Measurements from ENCODE around the gene LRRC2.
A peak's percentile ranks its signal among the peaks of the same experiment; 100 is the strongest.
"Not testable (repeated sequence)": the region's sequence is repeated elsewhere in the genome, so short reads cannot be mapped to it uniquely, and the experiment has no call there.

Gene LRRC2

DNA sequence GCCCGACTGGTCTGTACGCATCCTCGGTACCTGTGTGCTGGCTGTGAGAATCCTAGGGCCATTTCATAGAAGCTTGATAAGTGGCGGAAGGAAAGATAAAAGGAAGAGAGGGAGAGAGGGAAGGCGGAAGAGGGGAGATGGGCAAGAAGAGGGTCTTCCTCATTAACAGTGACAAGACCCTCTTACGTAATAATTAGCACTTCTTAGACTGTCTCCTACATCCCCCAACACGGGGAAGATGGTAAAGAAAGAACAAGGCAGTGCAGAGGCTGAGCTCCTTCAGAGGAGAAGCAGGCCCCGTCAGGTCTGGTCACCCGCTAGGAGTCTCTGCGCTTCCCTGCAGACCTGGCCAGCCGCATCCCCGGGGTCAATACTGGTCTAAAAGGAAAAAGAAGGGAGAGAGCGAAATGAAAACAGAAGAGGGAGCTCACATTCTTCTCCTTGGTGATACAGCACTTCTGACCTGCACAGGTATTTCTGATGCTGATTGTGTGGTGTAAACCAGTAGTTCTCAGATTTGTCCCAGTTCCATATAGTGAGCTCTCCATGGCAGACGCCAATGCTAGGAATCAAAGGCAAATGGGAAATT, 27.3 kb upstream of the LRRC2 start:
- Histone ChIP-seq H3K79me2 (ENCODE audit: insufficient read depth, low read length) (no peaks in the 10 kb centered on the region), H3K9me3 (ENCODE audit: insufficient read depth, low read length, severe bottlenecking) (no peaks in the 10 kb centered on the region), H3K36me3 (ENCODE audit: insufficient read depth, low read length) (no peaks in the 10 kb centered on the region), H3K4me2 (ENCODE audit: insufficient read depth, low read length) (no peak overlapping the region), H3K9ac (ENCODE audit: low read depth, low read length) (no peak overlapping the region), H3K4me3 (ENCODE audit: low read depth in 1 of 2, low read length in 2 of 2) (no peak overlapping the region), H2AFZ (ENCODE audit: low read depth, low read length) (no peak overlapping the region), H3K27me3 (ENCODE audit: insufficient read depth, low read length, poor library complexity) (no peaks in the 10 kb centered on the region), H3K27ac (ENCODE audit: low read length) (no peak overlapping the region), H4K20me1 (ENCODE audit: insufficient read depth, low read length) (no peaks in the 10 kb centered on the region), H3K4me1 (ENCODE audit: insufficient read depth, low read length) (peaks cover 7% of the 10 kb centered on the region; the same call in 1 of the 2 replicates)
- TF ChIP-seq CTCF (IDR thresholded peaks at IDR 0.05; ENCODE audit: borderline replicate concordance, extremely low read depth, low read length, poor library complexity, severe bottlenecking) (no peak), EZH2 (IDR thresholded peaks at IDR 0.05; ENCODE audit: borderline replicate concordance, low read depth, low read length, severe bottlenecking) (no peak)
- DNase-seq (no peak), ATAC-seq (ENCODE audit: insufficient read depth, low read depth) (no peak)

GRCh38 chr3:46587268-46587667, 21.2 kb upstream of the LRRC2 start:
- H3K27me3 ChIP-seq (ENCODE audit: insufficient read depth, low read length, poor library complexity); H4K20me1 ChIP-seq (ENCODE audit: insufficient read depth, low read length); H2AFZ ChIP-seq (ENCODE audit: low read depth, low read length); H3K36me3 ChIP-seq (ENCODE audit: insufficient read depth, low read length); H3K4me3 ChIP-seq (ENCODE audit: low read depth in 1 of 2, low read length in 2 of 2); H3K79me2 ChIP-seq (ENCODE audit: insufficient read depth, low read length); H3K9me3 ChIP-seq (ENCODE audit: insufficient read depth, low read length, severe bottlenecking): not testable (repeated sequence)
- H3K4me1 ChIP-seq (ENCODE audit: insufficient read depth, low read length), result peaks cover 46% of the 10 kb centered on the region
- DNase-seq, result peak; percentile 83
- peak; percentile 71 for ATAC-seq (ENCODE audit: insufficient read depth, low read depth)
- H3K9ac ChIP-seq (ENCODE audit: low read depth, low read length), result peak overlapping the region; percentile 25; the same call in 1 of the 2 replicates
- peak overlapping the region; percentile 72 for H3K27ac ChIP-seq (ENCODE audit: low read length)
- peak overlapping the region; percentile 43 for H3K4me2 ChIP-seq (ENCODE audit: insufficient read depth, low read length)

- peak overlapping the region; percentile 25; the same call in 1 of the 2 replicates for H3K9ac ChIP-seq (ENCODE audit: low read depth, low read length)
- H3K79me2 ChIP-seq (ENCODE audit: insufficient read depth, low read length), result no peaks in the 10 kb centered on the region
- peak; percentile 78 for ATAC-seq (ENCODE audit: insufficient read depth, low read depth)
- no peak overlapping the region for H2AFZ ChIP-seq (ENCODE audit: low read depth, low read length)
- peak; percentile 25 for DNase-seq
- H3K4me1 ChIP-seq (ENCODE audit: insufficient read depth, low read length), result peaks cover 46% of the 10 kb centered on the region
- no peaks in the 10 kb centered on the region for H3K9me3 ChIP-seq (ENCODE audit: insufficient read depth, low read length, severe bottlenecking)
- TF ChIP-seq CTCF (IDR thresholded peaks at IDR 0.05; ENCODE audit: borderline replicate concordance, extremely low read depth, low read length, poor library complexity, severe bottlenecking), result no peak
- TF ChIP-seq EZH2 (IDR thresholded peaks at IDR 0.05; ENCODE audit: borderline replicate concordance, low read depth, low read length, severe bottlenecking), result no peak
- no peaks in the 10 kb centered on the region for H3K27me3 ChIP-seq (ENCODE audit: insufficient read depth, low read length, poor library complexity)
- H4K20me1 ChIP-seq (ENCODE audit: insufficient read depth, low read length), result no peaks in the 10 kb centered on the region
- H3K36me3 ChIP-seq (ENCODE audit: insufficient read depth, low read length), result no peaks in the 10 kb centered on the region
- H3K4me3 ChIP-seq (ENCODE audit: low read depth in 1 of 2, low read length in 2 of 2), result no peak overlapping the region
- peak overlapping the region; percentile 43 for H3K4me2 ChIP-seq (ENCODE audit: insufficient read depth, low read length)
- peak overlapping the region; percentile 72 for H3K27ac ChIP-seq (ENCODE audit: low read length)
Observed at GRCh38 chr3:46586738-46587246, 20.7 kb upstream of the LRRC2 start.

DNA sequence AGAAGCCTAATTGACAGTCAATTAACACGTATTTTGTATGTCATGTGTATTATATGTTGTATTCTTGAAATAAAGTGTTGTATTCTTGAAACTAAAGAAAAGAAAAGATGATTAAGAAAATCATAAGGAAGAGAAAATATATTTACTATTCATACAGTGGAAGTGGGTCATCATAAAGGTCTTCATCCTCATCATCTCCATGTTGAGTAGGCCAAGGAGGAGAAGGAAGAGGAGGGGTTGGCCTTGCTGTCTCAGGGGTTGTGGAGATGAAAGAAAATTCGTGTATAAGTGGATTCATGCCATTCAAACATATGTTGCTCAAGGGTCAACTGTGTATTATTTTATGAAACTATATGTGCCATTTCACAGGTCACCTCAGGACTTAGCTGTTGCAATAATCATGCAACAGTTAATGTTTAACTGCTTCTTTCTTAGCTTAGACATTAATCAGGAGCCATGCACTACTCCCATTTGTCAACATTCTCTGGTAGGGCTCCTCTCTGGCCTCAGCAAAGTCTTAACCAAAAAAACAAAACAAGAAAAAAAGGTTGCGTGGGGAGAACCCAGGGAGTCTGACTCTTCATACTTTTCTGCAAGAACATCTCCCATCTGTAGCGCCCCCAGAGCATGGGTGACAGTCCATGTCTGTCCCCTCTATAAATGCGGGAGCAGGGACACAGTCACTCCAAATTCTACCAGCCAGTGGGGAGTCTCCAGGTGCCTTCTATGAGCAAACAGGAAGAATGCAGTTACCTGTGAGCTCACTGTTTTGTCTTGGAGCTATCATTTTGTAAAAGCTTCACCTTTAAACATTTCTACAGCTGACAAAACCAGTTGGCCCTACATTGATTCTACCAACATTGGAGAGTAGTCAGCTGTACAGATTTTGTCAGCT, 19.9 kb upstream of the LRRC2 start:
- peak overlapping the region; percentile 25; the same call in 1 of the 2 replicates for H3K9ac ChIP-seq (ENCODE audit: low read depth, low read length)
- H3K27me3 ChIP-seq (ENCODE audit: insufficient read depth, low read length, poor library complexity), result no peaks in the 10 kb centered on the region
- H4K20me1 ChIP-seq (ENCODE audit: insufficient read depth, low read length), result no peaks in the 10 kb centered on the region
- H3K4me1 ChIP-seq (ENCODE audit: insufficient read depth, low read length), result peaks cover 46% of the 10 kb centered on the region
- no peaks in the 10 kb centered on the region for H3K36me3 ChIP-seq (ENCODE audit: insufficient read depth, low read length)
- H2AFZ ChIP-seq (ENCODE audit: low read depth, low read length), result peak overlapping the region; percentile 23; the same call in 1 of the 2 replicates
- TF ChIP-seq CTCF (IDR thresholded peaks at IDR 0.05; ENCODE audit: borderline replicate concordance, extremely low read depth, low read length, poor library complexity, severe bottlenecking), result no peak
- TF ChIP-seq EZH2 (IDR thresholded peaks at IDR 0.05; ENCODE audit: borderline replicate concordance, low read depth, low read length, severe bottlenecking), result no peak
- ATAC-seq (ENCODE audit: insufficient read depth, low read depth) (no peak), DNase-seq (no peak)
- no peak overlapping the region for H3K4me3 ChIP-seq (ENCODE audit: low read depth in 1 of 2, low read length in 2 of 2)
- H3K4me2 ChIP-seq (ENCODE audit: insufficient read depth, low read length), result peak overlapping the region; percentile 43
- no peaks in the 10 kb centered on the region for H3K9me3 ChIP-seq (ENCODE audit: insufficient read depth, low read length, severe bottlenecking)
- H3K79me2 ChIP-seq (ENCODE audit: insufficient read depth, low read length), result no peaks in the 10 kb centered on the region
- peak overlapping the region; percentile 72 for H3K27ac ChIP-seq (ENCODE audit: low read length)

Measured in DND-41 (cell line).